ENCODE measurements around the gene CYP1B1.

DNA sequence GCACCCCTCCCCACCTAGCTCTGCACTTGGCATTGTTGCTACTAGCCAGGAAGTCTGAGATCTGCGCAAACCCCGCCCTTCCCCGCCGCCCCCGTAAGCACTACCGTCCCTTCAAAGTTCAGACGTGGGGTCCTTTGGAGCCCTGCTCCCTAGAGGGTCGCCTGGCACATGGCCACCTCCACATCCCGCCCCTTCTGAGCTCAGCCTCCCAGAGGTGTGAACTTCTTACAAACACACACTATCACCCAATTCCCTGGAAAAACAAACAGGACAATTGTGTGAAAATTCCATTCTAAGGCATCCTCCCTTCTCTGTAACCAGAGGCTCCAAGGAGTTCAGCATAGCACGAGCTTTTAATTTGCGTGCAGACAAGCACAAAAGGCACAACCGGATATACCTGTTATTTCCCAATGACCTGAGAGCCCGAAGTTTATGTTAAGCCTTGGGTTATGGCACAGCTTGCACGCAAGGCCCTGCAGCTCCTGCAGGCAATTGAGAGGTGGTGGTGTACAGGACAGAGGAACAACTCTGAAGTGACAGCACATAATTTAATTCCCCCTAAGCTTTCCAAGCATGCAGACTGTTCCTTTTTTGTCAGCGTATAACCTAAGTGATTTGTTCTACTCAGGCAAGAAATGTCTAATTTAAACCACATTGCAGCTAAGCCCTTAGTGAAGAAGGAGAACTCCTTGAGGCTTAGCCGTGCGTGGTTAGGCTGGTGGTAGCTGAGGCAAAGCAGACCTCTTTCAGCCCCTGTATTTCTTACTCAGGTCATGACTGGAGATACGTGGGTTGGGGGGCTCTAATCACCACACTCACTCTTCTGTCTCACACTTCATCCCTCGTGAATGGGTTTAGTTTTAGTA lies 20.3 kb upstream of the CYP1B1 start:
- TF ChIP-seq POLR2A (IDR thresholded peaks at IDR 0.05; ENCODE audit: low read length) (no peak), GATA1 (IDR thresholded peaks at IDR 0.05; ENCODE audit: low read depth, low read length) (no peak)
